Measurements from ENCODE around the gene NGF.

DNA sequence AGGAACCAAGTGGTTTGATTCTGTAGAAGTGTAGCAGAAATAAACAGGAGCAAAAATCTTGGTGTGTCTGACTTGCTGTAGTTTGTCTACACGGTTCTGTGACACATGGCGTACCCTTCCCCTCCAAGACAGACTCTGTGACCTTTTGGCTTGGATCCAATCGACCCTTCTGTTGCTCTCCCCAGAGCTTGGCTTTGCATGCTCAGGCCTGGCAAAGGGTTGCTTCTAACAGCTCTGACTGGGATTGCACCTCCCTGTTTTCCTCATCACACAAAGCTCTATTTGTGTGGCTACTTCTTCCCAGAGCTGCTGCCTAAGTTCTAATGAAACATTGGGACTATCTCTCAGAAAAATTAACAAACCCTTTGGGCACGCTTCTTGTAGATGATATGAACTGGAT lies 24.0 kb downstream of the NGF start:
- TF ChIP-seq, protein P1, sequence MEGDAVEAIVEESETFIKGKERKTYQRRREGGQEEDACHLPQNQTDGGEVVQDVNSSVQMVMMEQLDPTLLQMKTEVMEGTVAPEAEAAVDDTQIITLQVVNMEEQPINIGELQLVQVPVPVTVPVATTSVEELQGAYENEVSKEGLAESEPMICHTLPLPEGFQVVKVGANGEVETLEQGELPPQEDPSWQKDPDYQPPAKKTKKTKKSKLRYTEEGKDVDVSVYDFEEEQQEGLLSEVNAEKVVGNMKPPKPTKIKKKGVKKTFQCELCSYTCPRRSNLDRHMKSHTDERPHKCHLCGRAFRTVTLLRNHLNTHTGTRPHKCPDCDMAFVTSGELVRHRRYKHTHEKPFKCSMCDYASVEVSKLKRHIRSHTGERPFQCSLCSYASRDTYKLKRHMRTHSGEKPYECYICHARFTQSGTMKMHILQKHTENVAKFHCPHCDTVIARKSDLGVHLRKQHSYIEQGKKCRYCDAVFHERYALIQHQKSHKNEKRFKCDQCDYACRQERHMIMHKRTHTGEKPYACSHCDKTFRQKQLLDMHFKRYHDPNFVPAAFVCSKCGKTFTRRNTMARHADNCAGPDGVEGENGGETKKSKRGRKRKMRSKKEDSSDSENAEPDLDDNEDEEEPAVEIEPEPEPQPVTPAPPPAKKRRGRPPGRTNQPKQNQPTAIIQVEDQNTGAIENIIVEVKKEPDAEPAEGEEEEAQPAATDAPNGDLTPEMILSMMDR (IDR thresholded peaks at IDR 0.05) = no peak
- TF ChIP-seq POLR2A (IDR thresholded peaks at IDR 0.05) = no peak

All from heart left ventricle (tissue), 13 donors.